Thymus (tissue), 11 donors: ENCODE measurements around the gene KHDRBS1. TPM values are rescaled to one million over a fixed set of nuclear protein-coding genes. Genes with fewer than 3 reads are reported as not detected.
"Not testable (repeated sequence)": the region's sequence is repeated elsewhere in the genome, so short reads cannot be mapped to it uniquely, and the experiment has no call there.

Experiments
- DNase-seq, 9 donors: peaks; one replicate each; pipeline ENCODE4 v3.0.0-alpha.2; 2013; ENCODE audit warnings: low spot score in 9 of 9, low read depth in 6 of 9, missing footprints in 1 of 9
- H3K27ac ChIP-seq, 2 donors: one replicate each; pipeline ENCODE4 v1.5.1; 2013; ENCODE audit warnings: control low read depth in 1 of 2, low read depth in 1 of 2, low read length in 1 of 2, mild to moderate bottlenecking in 1 of 2, moderate library complexity in 1 of 2
- H3K27me3 ChIP-seq, 2 donors: one replicate each; pipeline ENCODE4 v1.5.1; 2013; ENCODE audit warnings: low read length in 1 of 2; ENCODE audit not compliant: control insufficient read depth in 2 of 2, insufficient read depth in 1 of 2
- H3K36me3 ChIP-seq, 2 donors: one replicate each; pipeline ENCODE4 v1.5.1; 2013; ENCODE audit warnings: low read length in 1 of 2, mild to moderate bottlenecking in 1 of 2, moderate library complexity in 1 of 2; ENCODE audit not compliant: control insufficient read depth in 2 of 2, insufficient read depth in 2 of 2
- H3K4me1 ChIP-seq, 2 donors: one replicate each; pipeline ENCODE4 v1.5.1; 2013; ENCODE audit warnings: low read length in 2 of 2; ENCODE audit not compliant: control insufficient read depth in 2 of 2, insufficient read depth in 2 of 2
- H3K4me3 ChIP-seq, 2 donors: one replicate each; pipeline ENCODE4 v1.5.1; 2013; ENCODE audit warnings: low read length in 2 of 2, control low read depth in 1 of 2, mild to moderate bottlenecking in 1 of 2
- H3K9me3 ChIP-seq, 2 donors: one replicate each; pipeline ENCODE4 v1.5.1; 2013; ENCODE audit warnings: low read length in 1 of 2, mild to moderate bottlenecking in 1 of 2; ENCODE audit not compliant: control insufficient read depth in 2 of 2, insufficient read depth in 1 of 2
- WGBS: extraction: QIAGEN DNeasy Blood & Tissue Kit; methylation state at CpG from one replicate; pipeline ENCODE4 v1.1.7; 2013; 5-methylcytosine and 5-hydroxymethylcytosine counted together
- polyA plus RNA-seq: library from polyadenylated mRNA; stranded (reverse); fragments of 200-250 nt; gene quantifications from one replicate; pipeline ENCODE4 v1.2.3, GENCODE V29; 2013
- total RNA-seq: library from RNA; stranded (reverse); fragments of 120-200 nt; gene quantifications from one replicate; pipeline ENCODE4 v1.2.4, GENCODE V29; 2013
- donor health status: healthy.

The KHDRBS1 gene
- total and polyA plus RNA-seq, 2 donors = 71.8 to 124 TPM

- not testable (repeated sequence) for DNase-seq, H3K27ac ChIP-seq, H3K27me3 ChIP-seq, H3K4me3 ChIP-seq, H3K9me3 ChIP-seq
- Histone ChIP-seq H3K36me3 (peaks cover 16 to 21% of the 10 kb centered on the region in 2 donors), H3K4me1 (peaks cover 0 to 12% of the 10 kb centered on the region in 2 donors)
- 71% methylated on average over 21 of the region's 21 CpGs for WGBS
Observed at GRCh38 chr1:32065613-32066488, 52.2 kb downstream of the KHDRBS1 start.

- no peak overlapping the region for H3K4me3 ChIP-seq
- H3K27ac ChIP-seq = peak overlapping the region in 1 of 2 donors; percentile 1
- peaks cover 0 to 14% of the 10 kb centered on the region in 2 donors for H3K4me1 ChIP-seq
- no peaks in the 10 kb centered on the region for H3K9me3 ChIP-seq
- 2% methylated on average over 4 of the region's 4 CpGs for WGBS
- peak in 3 of 9 donors; percentile 14 to 56 (median 21) for DNase-seq
- H3K27me3 ChIP-seq = no peaks in the 10 kb centered on the region
- H3K36me3 ChIP-seq = peaks cover 12 to 14% of the 10 kb centered on the region in 2 donors
Observed at GRCh38 chr1:32066489-32066873, 52.8 kb downstream of the KHDRBS1 start.

GRCh38 chr1:32068957-32069588, 55.4 kb downstream of the KHDRBS1 start:
- DNase-seq = no peak
- WGBS = 94% methylated on average over 5 of the region's 5 CpGs
- peaks cover 14 to 27% of the 10 kb centered on the region in 2 donors for H3K4me1 ChIP-seq
- H3K36me3 ChIP-seq = peaks cover 0 to under 1% of the 10 kb centered on the region in 2 donors
- H3K27me3 ChIP-seq = no peaks in the 10 kb centered on the region
- H3K9me3 ChIP-seq = no peaks in the 10 kb centered on the region
- no peak overlapping the region for H3K4me3 ChIP-seq
- no peak overlapping the region for H3K27ac ChIP-seq

- DNase-seq = peak in 4 of 9 donors; percentile 11 to 45 (median 26)
- H3K4me1 ChIP-seq = peaks cover 15 to 22% of the 10 kb centered on the region in 2 donors
- peak overlapping the region; percentile 76 to 96 for H3K4me3 ChIP-seq
- peaks cover 20 to 21% of the 10 kb centered on the region in 2 donors for H3K36me3 ChIP-seq
- no peaks in the 10 kb centered on the region for H3K9me3 ChIP-seq
- H3K27me3 ChIP-seq = no peaks in the 10 kb centered on the region
- peak overlapping the region; percentile 92 to 99 for H3K27ac ChIP-seq
- 20% methylated on average over 14 of the region's 14 CpGs for WGBS
Observed at GRCh38 chr1:32071758-32072621, 58.3 kb downstream of the KHDRBS1 start.

- Histone ChIP-seq H3K27me3 (no peaks in the 10 kb centered on the region), H3K27ac (peak within 1 kb of the TSS; percentile 92 to 99), H3K4me1 (peaks cover 15 to 21% of the 10 kb centered on the region in 2 donors), H3K36me3 (peaks cover 28% of the 10 kb centered on the region in 2 donors), H3K4me3 (peak within 1 kb of the TSS; percentile 76 to 96), H3K9me3 (no peaks in the 10 kb centered on the region)
- WGBS = under 1% methylated on average over 67 of the region's 67 CpGs
- peak; percentile 89 to 99 (median 95) for DNase-seq
Observed at GRCh38 chr1:32072622-32073298, 59.1 kb downstream of the KHDRBS1 start, which contains the start of gene TMEM39B. Gene TMEM39B, plus strand, starts transcription at chr1:32072939. Its CDS starts 109 bp downstream, at chr1:32073048.

- Histone ChIP-seq H3K27me3 (no peaks in the 10 kb centered on the region), H3K9me3 (no peaks in the 10 kb centered on the region), H3K4me1 (peaks cover 15 to 21% of the 10 kb centered on the region in 2 donors), H3K27ac (peak overlapping the region; percentile 77 to 99), H3K36me3 (peaks cover 34 to 35% of the 10 kb centered on the region in 2 donors), H3K4me3 (peak overlapping the region; percentile 76 to 96)
- peak in 7 of 9 donors; percentile 85 to 97 (median 94) for DNase-seq
- WGBS = 46% methylated on average over 28 of the region's 28 CpGs
Observed at GRCh38 chr1:32073299-32074229, 59.9 kb downstream of the KHDRBS1 start.

GRCh38 chr1:32074841-32075240, 61.2 kb downstream of the KHDRBS1 start:
- Histone ChIP-seq H3K36me3 (peaks cover 34 to 42% of the 10 kb centered on the region in 2 donors), H3K27me3 (no peaks in the 10 kb centered on the region), H3K4me1 (peaks cover 15 to 21% of the 10 kb centered on the region in 2 donors), H3K9me3 (no peaks in the 10 kb centered on the region), H3K4me3 (no peak overlapping the region), H3K27ac (no peak overlapping the region)
- WGBS = 99% methylated on average over 9 of the region's 9 CpGs
- no peak for DNase-seq
